Fibroblast of villous mesenchyme (primary cell): Measurements from ENCODE around the gene CAMK1D. TPM values are rescaled to one million over a fixed set of nuclear protein-coding genes. Genes with fewer than 3 reads are reported as not detected.
A peak's percentile ranks its signal among the peaks of the same experiment; 100 is the strongest.

Experiments
- DNase-seq: peaks from one replicate; pipeline ENCODE4 v3.0.0-alpha.2; 2010; ENCODE audit warnings: low read depth
- H3K4me3 ChIP-seq: 2 replicates; pipeline ENCODE4 v1.5.1; 2011; ENCODE audit warnings: low read depth, mild to moderate bottlenecking, low read length
- total RNA-seq: library from RNA; depleted of rRNA; stranded (reverse); fragments of >200 nt; gene quantifications from 2 replicates; pipeline ENCODE4 v1.2.3, GENCODE V29; 2012
- TF ChIP-seq, protein P1 (sequence below): IDR thresholded peaks from 2 replicates; pipeline ENCODE4 v1.5.1; 2012; ENCODE audit warnings: low read depth, mild to moderate bottlenecking, low read length; ENCODE audit not compliant: insufficient read depth

The CAMK1D gene
- total RNA-seq, 1 donor = 1.3 TPM

GRCh38 chr10:12774204-12774894 lies 425.0 kb downstream of the CAMK1D start:
- TF ChIP-seq, protein P1, sequence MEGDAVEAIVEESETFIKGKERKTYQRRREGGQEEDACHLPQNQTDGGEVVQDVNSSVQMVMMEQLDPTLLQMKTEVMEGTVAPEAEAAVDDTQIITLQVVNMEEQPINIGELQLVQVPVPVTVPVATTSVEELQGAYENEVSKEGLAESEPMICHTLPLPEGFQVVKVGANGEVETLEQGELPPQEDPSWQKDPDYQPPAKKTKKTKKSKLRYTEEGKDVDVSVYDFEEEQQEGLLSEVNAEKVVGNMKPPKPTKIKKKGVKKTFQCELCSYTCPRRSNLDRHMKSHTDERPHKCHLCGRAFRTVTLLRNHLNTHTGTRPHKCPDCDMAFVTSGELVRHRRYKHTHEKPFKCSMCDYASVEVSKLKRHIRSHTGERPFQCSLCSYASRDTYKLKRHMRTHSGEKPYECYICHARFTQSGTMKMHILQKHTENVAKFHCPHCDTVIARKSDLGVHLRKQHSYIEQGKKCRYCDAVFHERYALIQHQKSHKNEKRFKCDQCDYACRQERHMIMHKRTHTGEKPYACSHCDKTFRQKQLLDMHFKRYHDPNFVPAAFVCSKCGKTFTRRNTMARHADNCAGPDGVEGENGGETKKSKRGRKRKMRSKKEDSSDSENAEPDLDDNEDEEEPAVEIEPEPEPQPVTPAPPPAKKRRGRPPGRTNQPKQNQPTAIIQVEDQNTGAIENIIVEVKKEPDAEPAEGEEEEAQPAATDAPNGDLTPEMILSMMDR = no peak
- H3K4me3 ChIP-seq = no peak overlapping the region
- no peak for DNase-seq

DNA sequence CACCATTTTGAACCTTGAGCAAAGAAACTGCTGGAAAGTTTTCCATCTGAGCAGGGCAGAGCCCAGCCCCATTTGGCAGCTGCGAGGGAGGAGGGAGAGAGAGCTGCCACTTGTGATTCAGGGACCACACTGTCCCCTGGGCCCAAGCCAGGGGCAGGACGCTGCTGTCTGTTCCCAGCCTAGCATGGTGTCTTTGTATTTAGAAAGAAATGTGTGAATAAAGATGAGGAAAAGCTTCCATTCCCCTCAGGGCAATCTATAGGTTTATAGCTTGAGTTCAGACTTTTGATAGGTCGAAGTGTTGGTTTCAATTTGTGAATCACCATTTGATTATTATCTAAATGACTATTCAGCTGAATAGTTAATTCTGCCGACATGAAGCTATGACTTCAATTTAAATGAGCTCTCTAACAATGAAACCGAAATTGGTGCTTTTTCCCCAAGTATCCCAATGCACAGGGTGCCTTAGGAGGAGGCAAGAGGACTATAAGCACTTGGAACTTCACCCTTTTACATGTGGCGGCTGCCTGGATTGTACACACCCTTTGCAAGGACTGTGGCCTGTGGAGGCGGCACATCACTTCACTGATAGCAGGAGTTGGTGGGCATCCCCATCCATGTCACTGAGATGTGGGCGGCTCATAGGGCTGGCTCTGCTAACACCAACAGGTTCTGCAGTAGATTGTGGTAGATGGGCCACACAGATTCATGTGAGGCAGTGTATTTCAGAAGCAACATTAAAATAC lies 428.7 kb downstream of the CAMK1D start:
- no peak for DNase-seq
- TF ChIP-seq, protein P1 = no peak
- H3K4me3 ChIP-seq = no peak overlapping the region

DNA sequence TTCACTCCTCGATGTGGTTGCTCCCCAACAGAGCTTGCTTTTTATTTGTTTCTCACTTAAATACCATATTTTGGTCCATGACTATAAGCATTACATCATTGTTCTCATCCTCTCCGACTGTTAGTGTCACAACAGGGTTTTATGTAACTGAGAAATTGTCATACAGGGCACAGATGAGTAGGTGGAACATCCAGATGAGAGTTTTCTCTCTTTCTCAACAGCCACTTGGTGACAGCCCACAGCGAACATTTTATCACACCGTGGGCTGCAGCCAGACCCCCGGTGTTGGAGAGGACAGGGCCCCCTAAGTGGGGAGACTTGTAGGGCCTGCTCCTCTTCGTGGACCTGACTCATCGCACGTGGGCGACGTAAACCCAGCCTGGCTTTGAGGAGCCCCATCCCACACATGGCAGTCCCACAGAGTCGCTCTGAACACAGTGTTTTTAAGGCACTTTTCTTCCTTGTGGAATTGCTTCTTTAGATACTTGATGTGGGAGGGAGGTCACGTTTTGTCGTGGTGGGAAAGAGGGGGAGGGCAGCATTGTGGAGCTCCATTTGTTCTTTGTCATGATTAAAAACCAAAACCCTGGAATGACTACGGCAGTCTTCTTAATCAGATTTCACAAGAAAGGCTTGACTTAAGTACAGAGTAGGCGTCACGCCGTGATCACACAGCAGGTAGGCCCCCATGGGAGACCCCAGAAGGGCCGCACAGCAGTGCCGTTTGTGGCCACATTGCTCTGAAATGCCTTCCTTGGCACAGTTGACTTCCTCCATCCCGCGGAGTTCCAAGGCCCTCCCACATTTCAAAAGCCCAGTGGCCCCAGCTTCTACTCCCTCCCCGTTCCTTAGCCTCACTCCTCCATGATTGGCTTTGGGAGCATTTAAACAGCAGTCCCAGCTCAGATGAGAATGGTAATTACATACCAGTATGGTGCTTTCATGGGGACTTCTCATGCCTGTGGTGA lies 431.6 kb downstream of the CAMK1D start:
- no peak overlapping the region for H3K4me3 ChIP-seq
- TF ChIP-seq, protein P1 = no peak
- no peak for DNase-seq

- no peak for DNase-seq
- H3K4me3 ChIP-seq = no peak overlapping the region
- TF ChIP-seq, protein P1 = no peak
Measured at GRCh38 chr10:12781976-12782375, 432.6 kb downstream of the CAMK1D start.

DNA sequence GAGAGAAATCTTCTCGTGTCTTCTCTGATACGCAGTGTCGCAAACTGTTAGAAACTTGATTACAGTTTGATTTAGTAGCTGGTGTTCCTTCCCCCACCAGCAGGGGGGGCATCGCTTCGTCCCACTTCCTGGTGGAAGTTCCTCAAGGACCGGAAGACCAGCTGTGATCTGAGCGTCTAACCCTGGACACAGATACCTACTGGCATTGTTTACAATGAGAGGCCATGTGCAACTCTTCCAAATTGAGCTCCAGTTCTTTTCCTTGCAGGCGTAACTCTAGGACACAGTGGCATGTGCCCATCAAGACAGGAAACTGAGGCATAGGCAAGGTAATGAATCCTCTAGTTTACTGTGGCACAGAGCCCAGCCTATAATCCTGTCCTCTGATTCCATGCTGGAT lies 433.2 kb downstream of the CAMK1D start:
- TF ChIP-seq, protein P1 = peak; percentile 85
- peak; percentile 57 for DNase-seq
- H3K4me3 ChIP-seq = no peak overlapping the region

GRCh38 chr10:12783293-12783692 lies 433.9 kb downstream of the CAMK1D start:
- no peak for DNase-seq
- no peak overlapping the region for H3K4me3 ChIP-seq
- TF ChIP-seq, protein P1 = no peak
